ENCODE results near the gene COMP. TPM values are rescaled to one million over a fixed set of nuclear protein-coding genes. Genes with fewer than 3 reads are reported as not detected.

COMP gene
- total RNA-seq, 1 experiment from 2014 or later, result 0.69 TPM

DNA sequence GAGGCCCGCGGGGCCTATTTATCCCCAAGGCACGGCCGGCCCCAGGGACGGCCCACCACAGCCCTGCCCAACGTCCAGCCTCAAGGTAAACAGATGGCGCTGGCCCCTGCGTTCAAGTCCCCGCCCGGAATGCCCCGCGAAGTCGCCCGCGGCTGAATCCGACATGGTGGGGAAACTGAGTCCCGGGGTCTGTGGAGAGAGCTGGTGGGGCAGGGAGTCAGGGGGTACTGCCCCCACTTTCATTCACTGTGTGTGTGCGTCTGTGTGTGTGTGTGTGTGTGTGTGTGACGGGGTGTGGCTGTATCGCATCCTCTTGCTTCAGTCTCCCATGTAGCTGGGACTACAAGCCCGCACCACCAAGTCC is 192 bp upstream of the COMP start:
- no peaks in the 10 kb centered on the region; the same call in 1 of the 2 replicates for H3K27me3 ChIP-seq (ENCODE audit: control insufficient read depth, insufficient read depth, low read length)

DNA sequence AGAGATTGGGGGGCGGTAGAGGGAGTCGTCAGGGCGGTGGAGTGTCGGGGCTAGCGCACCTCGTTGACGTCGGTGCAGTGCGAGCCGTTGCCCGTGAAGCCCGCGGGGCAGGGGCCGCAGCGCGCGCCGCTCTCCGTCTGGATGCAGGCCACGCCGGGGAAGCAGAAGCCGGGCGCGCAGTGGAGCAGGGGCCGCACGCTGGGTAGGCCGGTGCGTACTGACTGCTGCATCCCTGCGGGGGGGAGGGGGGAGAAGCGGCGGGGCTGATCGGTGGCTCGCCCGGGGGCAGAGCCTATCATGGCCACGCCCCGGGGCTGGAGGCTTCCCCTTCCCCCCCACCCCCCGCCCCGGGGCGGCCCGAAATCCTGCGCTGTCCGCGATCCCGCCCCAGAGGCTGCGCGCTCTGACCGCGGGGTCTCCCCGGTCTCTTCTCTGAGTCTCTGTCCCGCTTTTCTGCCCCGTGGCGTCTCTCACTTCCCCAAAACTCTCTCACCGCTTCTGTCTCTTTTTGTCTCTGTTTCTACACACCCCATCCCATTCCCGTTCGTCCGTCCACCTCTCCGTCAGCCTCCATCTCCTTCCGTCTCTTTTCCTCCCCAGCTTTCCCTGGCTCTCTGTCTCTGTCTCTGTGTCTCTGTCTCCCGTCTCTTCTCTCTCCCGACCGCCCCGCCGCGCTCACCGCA is 1.1 kb downstream of the COMP start:
- Histone ChIP-seq H3K36me3 (ENCODE audit: control insufficient read depth, insufficient read depth, low read length) (no peaks in the 10 kb centered on the region), H3K4me1 (ENCODE audit: control insufficient read depth, insufficient read depth, low read length) (no peaks in the 10 kb centered on the region), H3K27me3 (ENCODE audit: control insufficient read depth, insufficient read depth, low read length) (no peaks in the 10 kb centered on the region; the same call in 1 of the 2 replicates), H3K27ac (ENCODE audit: low read length) (no peak overlapping the region), H3K9me3 (ENCODE audit: control insufficient read depth, insufficient read depth, low read depth, low read length) (no peaks in the 10 kb centered on the region), H3K4me3 (ENCODE audit: low read depth in 2 of 2, low read length in 2 of 2) (peak overlapping the region; percentile 32 to 48)
- ATAC-seq (peak; percentile 58), DNase-seq (ENCODE audit: low read depth, low spot score) (no peak)
- ChIA-PET CTCF (no interaction called here), POLR2A (no interaction called here)
- intact Hi-C loops (cut with micrococcal nuclease; ENCODE audit: unreplicated experiment), result loop anchor here (10.0 kb wide), 1 partner anchor 55 kb away; no protein-coding TSS in a partner anchor
- no TSS peak for BruUV-seq (replicated peaks)
- in situ Hi-C loops (cut with HindIII; ENCODE audit: low pct_unique_long_range_greater_than_20kb, low sequenced_read_pairs), result no loop called here
- TF ChIP-seq TCF7L2 (IDR thresholded peaks at IDR 0.05; ENCODE audit: low read depth, low read length) (no peak), POLR2AphosphoS5 (IDR thresholded peaks at IDR 0.05; ENCODE audit: low read depth, low read length) (no peak), CTCF (IDR thresholded peaks at IDR 0.05) (no peak), SIN3A (IDR thresholded peaks at IDR 0.05; ENCODE audit: borderline replicate concordance, insufficient read depth, low read depth, low read length) (no peak), REST (IDR thresholded peaks at IDR 0.05; ENCODE audit: insufficient read depth in 1 of 2, low read depth in 2 of 2, low read length in 1 of 2) (no peak)

More for the DNA sequence above, 192 bp upstream of the COMP start:
- POLR2A ChIA-PET, result interaction anchor here (0.6 kb wide), 1 partner anchor 25 kb away, joined by 3 read pairs; no protein-coding TSS in a partner anchor
- DNase-seq (ENCODE audit: low read depth, low spot score) (no peak), ATAC-seq (no peak)
- Histone ChIP-seq H3K4me3 (ENCODE audit: low read depth in 2 of 2, low read length in 2 of 2) (peak overlapping the region in 1 of 2 experiments; percentile 7; a peak in 1 of 4 replicates), H3K27ac (ENCODE audit: low read length) (no peak overlapping the region), H3K4me1 (ENCODE audit: control insufficient read depth, insufficient read depth, low read length) (no peaks in the 10 kb centered on the region), H3K36me3 (ENCODE audit: control insufficient read depth, insufficient read depth, low read length) (no peaks in the 10 kb centered on the region), H3K9me3 (ENCODE audit: control insufficient read depth, insufficient read depth, low read depth, low read length) (no peaks in the 10 kb centered on the region)
- BruUV-seq (replicated peaks), result no TSS peak
- TF ChIP-seq CTCF (IDR thresholded peaks at IDR 0.05) (no peak), TCF7L2 (IDR thresholded peaks at IDR 0.05; ENCODE audit: low read depth, low read length) (no peak), REST (IDR thresholded peaks at IDR 0.05; ENCODE audit: insufficient read depth in 1 of 2, low read depth in 2 of 2, low read length in 1 of 2) (no peak), SIN3A (IDR thresholded peaks at IDR 0.05; ENCODE audit: borderline replicate concordance, insufficient read depth, low read depth, low read length) (no peak), POLR2AphosphoS5 (IDR thresholded peaks at IDR 0.05; ENCODE audit: low read depth, low read length) (no peak)
- intact Hi-C loops (cut with micrococcal nuclease; ENCODE audit: unreplicated experiment) (no loop called here), in situ Hi-C loops (cut with HindIII; ENCODE audit: low pct_unique_long_range_greater_than_20kb, low sequenced_read_pairs) (no loop called here)
- CTCF ChIA-PET, result interaction anchor here (0.6 kb wide), 2 partner anchors 71 to 1210 kb away, joined by 3 read pairs; no protein-coding TSS in a partner anchor
